Activated CD4-positive, CD25-positive, alpha-beta regulatory T cell treated with anti-CD3 and anti-CD28 coated beads, Interleukin-2, amount 50 U/mL, for 24 hours (primary cell): Measurements from ENCODE around the gene LACRT.

ENCODE experiments used
- ATAC-seq, 2 donors: fragments of 150-1000 bp; cut with Tn5 transposase; one replicate each; pipeline ENCODE4 v1.10.0; 2021; ENCODE audit warnings: mild to moderate bottlenecking in 1 of 2, moderate library complexity in 1 of 2

The LACRT gene

GRCh38 chr12:54598970-54599369, 35.7 kb downstream of the LACRT start:
- ATAC-seq: no peak

GRCh38 chr12:54596526-54596946, 38.2 kb downstream of the LACRT start:
- peak in 1 of 2 donors; percentile 32 for ATAC-seq

GRCh38 chr12:54595471-54595870, 39.2 kb downstream of the LACRT start:
- no peak for ATAC-seq

- ATAC-seq: no peak
Measured at GRCh38 chr12:54593725-54594124, 41.0 kb downstream of the LACRT start.

GRCh38 chr12:54593135-54593534, 41.6 kb downstream of the LACRT start:
- ATAC-seq: no peak

- ATAC-seq: no peak
Measured at GRCh38 chr12:54592316-54592715, 42.4 kb downstream of the LACRT start.

- no peak for ATAC-seq
Measured at GRCh38 chr12:54590978-54591591, 43.6 kb downstream of the LACRT start.

- ATAC-seq: no peak
Measured at GRCh38 chr12:54589964-54590363, 44.7 kb downstream of the LACRT start.

GRCh38 chr12:54588890-54589267, 45.8 kb downstream of the LACRT start:
- ATAC-seq: no peak

GRCh38 chr12:54588110-54588889, 46.4 kb downstream of the LACRT start, which contains the start of gene PPP1R1A:
TSS of gene PPP1R1A (minus strand) at chr12:54588659. CDS start at chr12:54588488, 171 bp downstream.
- ATAC-seq: peak in 1 of 2 donors; percentile 46

- ATAC-seq: no peak
Measured at GRCh38 chr12:54587315-54587873, 47.3 kb downstream of the LACRT start.

GRCh38 chr12:54586620-54587019, 48.1 kb downstream of the LACRT start:
- ATAC-seq: no peak

GRCh38 chr12:54585243-54585642, 49.5 kb downstream of the LACRT start:
- no peak for ATAC-seq

- no peak for ATAC-seq
Measured at GRCh38 chr12:54584128-54584527, 50.6 kb downstream of the LACRT start.

- no peak for ATAC-seq
Measured at GRCh38 chr12:54583726-54584125, 51.0 kb downstream of the LACRT start.

GRCh38 chr12:54581412-54581811, 53.3 kb downstream of the LACRT start:
- ATAC-seq: no peak
